HepG2 (cell line): ENCODE results near the gene C19orf33. TPM values are rescaled to one million over a fixed set of nuclear protein-coding genes. Genes with fewer than 3 reads are reported as not detected.

ENCODE experiments used
- CHCHD3 ChIP-seq: sonication (generic); formaldehyde crosslinking; IDR thresholded peaks from 2 replicates; pipeline ENCODE4 v1.8.0; 2022; ENCODE audit warnings: mild to moderate bottlenecking, missing genetic modification reagents, moderate library complexity
- KDM2A ChIP-seq: sonication (generic); formaldehyde crosslinking; IDR thresholded peaks from 2 replicates; pipeline ENCODE4 v1.4.0; 2020; ENCODE audit warnings: low read depth, missing genetic modification reagents, borderline replicate concordance
- MED8 ChIP-seq: sonication (generic); formaldehyde crosslinking; IDR thresholded peaks from 2 replicates; pipeline ENCODE4 v1.8.1; 2023; ENCODE audit warnings: mild to moderate bottlenecking, missing genetic modification reagents; ENCODE audit not compliant: insufficient replicate concordance
- MTA1 ChIP-seq: sonication (generic); formaldehyde crosslinking; IDR thresholded peaks from 2 replicates; pipeline ENCODE4 v1.4.0; 2020; ENCODE audit warnings: missing genetic modification reagents, mild to moderate bottlenecking, borderline replicate concordance
- PAX8 ChIP-seq: sonication (generic); formaldehyde crosslinking; IDR thresholded peaks from 2 replicates; pipeline ENCODE4 v1.8.0; 2022; ENCODE audit warnings: mild to moderate bottlenecking, missing genetic modification reagents, borderline replicate concordance
- POLR2A ChIP-seq, 2 experiments: IDR thresholded peaks; 2 replicates each; pipeline ENCODE4 v1.6.1; 2011; ENCODE audit warnings: low read depth in 2 of 2, low read length in 2 of 2, mild to moderate bottlenecking in 1 of 2, moderate library complexity in 1 of 2; ENCODE audit not compliant: insufficient read depth in 1 of 2
- RBM39 ChIP-seq: fragments of 200-400 bp; formaldehyde crosslinking; IDR thresholded peaks from one replicate; pipeline ENCODE4 v1.6.1; 2018; ENCODE audit warnings: antibody characterized with exemption, mild to moderate bottlenecking, low read depth, low read length; ENCODE audit not compliant: poor library complexity, severe bottlenecking
- SOX13 ChIP-seq, 3 experiments: fragments of 450-650 bp in 1 of 3; sonication (generic) in 1 of 3; formaldehyde crosslinking in 1 of 3; IDR thresholded peaks in 2 of 3; conservative IDR thresholded peaks in 1 of 3; 2 replicates each; pipeline versions ENCODE4 v1.5.0 to v1.6.1; 2016 to 2020; ENCODE audit warnings: antibody characterized with exemption in 1 of 3, mild to moderate bottlenecking in 1 of 3, missing compliant biosample characterization in 1 of 3, missing genetic modification reagents in 1 of 3, moderate library complexity in 1 of 3
- SPEN ChIP-seq: sonication (generic); formaldehyde crosslinking; IDR thresholded peaks from 2 replicates; pipeline ENCODE4 v1.5.1; 2020; ENCODE audit warnings: low read depth, mild to moderate bottlenecking, missing genetic modification reagents
- ZBTB33 ChIP-seq: sonication (generic); formaldehyde crosslinking; IDR thresholded peaks from 2 replicates; pipeline ENCODE4 v1.4.0; 2020; ENCODE audit warnings: missing genetic modification reagents
- ZNF331 ChIP-seq: sonication (generic); formaldehyde crosslinking; IDR thresholded peaks from 2 replicates; pipeline ENCODE4 v1.4.0; 2020; ENCODE audit warnings: missing genetic modification reagents
- ZNF549 ChIP-seq: sonication (generic); formaldehyde crosslinking; IDR thresholded peaks from 2 replicates; pipeline ENCODE4 v1.5.0; 2020; ENCODE audit warnings: missing genetic modification reagents
- ZNF563 ChIP-seq: sonication (generic); formaldehyde crosslinking; IDR thresholded peaks from 2 replicates; pipeline ENCODE4 v1.8.0; 2022; ENCODE audit warnings: mild to moderate bottlenecking, moderate library complexity, missing genetic modification reagents
- ZNF652 ChIP-seq: IDR thresholded peaks from 2 replicates; pipeline ENCODE4 v1.6.1; 2016; ENCODE audit warnings: low read depth, borderline replicate concordance
- ZNF790 ChIP-seq: sonication (generic); formaldehyde crosslinking; IDR thresholded peaks from 2 replicates; pipeline ENCODE4 v1.8.0; 2022; ENCODE audit warnings: missing genetic modification reagents, mild to moderate bottlenecking, borderline replicate concordance
- ZZZ3 ChIP-seq: sonication (generic); formaldehyde crosslinking; IDR thresholded peaks from 2 replicates; pipeline ENCODE4 v1.4.0; 2020; ENCODE audit warnings: missing genetic modification reagents, mild to moderate bottlenecking, borderline replicate concordance
- polyA plus RNA-seq, 8 experiments: library from polyadenylated mRNA; depleted of rRNA in 3 of 8; stranded (reverse) in 7 of 8; unstranded in 1 of 8; fragments of >200 nt; fragmentation: Illumina TruSeq in 4 of 8; extraction: Trizol in 4 of 8; gene quantifications; 2 replicates each; pipeline versions ENCODE4 v1.2.1 to v1.2.3, GENCODE V29; 2011 to 2016; ENCODE audit warnings: low read depth in 4 of 8, missing spikeins in 1 of 8, mixed read lengths in 1 of 8; ENCODE audit not compliant: insufficient read depth in 1 of 8
- total RNA-seq, 5 experiments: library from RNA; depleted of rRNA; stranded (reverse); fragments of >200 nt; fragmentation: Illumina TruSeq; extraction: Trizol; gene quantifications; 2 replicates each; pipeline ENCODE4 v1.2.3, GENCODE V29; 2016; ENCODE audit warnings: low read depth in 1 of 5
- TF ChIP-seq, protein P1 (sequence below): sonication (generic); formaldehyde crosslinking; IDR thresholded peaks from 2 replicates; pipeline ENCODE4 v1.5.1; 2020; ENCODE audit warnings: mild to moderate bottlenecking, missing genetic modification reagents, moderate library complexity
- TF ChIP-seq, protein P2 (sequence below): sonication (generic); formaldehyde crosslinking; IDR thresholded peaks from 2 replicates; pipeline ENCODE4 v1.9.0; 2021; ENCODE audit warnings: missing genetic modification reagents, borderline replicate concordance
- TF ChIP-seq, protein P3 (sequence below): IDR thresholded peaks from 2 replicates; pipeline ENCODE4 v1.6.1; 2016; ENCODE audit warnings: low read depth

C19orf33 gene
- total and polyA plus RNA-seq, 2 of the 13 experiments (the other 11 are each of a cell fraction or from before 2014, with no cell fraction given), result 2.5 to 3.3 TPM

- TF ChIP-seq, protein P1, sequence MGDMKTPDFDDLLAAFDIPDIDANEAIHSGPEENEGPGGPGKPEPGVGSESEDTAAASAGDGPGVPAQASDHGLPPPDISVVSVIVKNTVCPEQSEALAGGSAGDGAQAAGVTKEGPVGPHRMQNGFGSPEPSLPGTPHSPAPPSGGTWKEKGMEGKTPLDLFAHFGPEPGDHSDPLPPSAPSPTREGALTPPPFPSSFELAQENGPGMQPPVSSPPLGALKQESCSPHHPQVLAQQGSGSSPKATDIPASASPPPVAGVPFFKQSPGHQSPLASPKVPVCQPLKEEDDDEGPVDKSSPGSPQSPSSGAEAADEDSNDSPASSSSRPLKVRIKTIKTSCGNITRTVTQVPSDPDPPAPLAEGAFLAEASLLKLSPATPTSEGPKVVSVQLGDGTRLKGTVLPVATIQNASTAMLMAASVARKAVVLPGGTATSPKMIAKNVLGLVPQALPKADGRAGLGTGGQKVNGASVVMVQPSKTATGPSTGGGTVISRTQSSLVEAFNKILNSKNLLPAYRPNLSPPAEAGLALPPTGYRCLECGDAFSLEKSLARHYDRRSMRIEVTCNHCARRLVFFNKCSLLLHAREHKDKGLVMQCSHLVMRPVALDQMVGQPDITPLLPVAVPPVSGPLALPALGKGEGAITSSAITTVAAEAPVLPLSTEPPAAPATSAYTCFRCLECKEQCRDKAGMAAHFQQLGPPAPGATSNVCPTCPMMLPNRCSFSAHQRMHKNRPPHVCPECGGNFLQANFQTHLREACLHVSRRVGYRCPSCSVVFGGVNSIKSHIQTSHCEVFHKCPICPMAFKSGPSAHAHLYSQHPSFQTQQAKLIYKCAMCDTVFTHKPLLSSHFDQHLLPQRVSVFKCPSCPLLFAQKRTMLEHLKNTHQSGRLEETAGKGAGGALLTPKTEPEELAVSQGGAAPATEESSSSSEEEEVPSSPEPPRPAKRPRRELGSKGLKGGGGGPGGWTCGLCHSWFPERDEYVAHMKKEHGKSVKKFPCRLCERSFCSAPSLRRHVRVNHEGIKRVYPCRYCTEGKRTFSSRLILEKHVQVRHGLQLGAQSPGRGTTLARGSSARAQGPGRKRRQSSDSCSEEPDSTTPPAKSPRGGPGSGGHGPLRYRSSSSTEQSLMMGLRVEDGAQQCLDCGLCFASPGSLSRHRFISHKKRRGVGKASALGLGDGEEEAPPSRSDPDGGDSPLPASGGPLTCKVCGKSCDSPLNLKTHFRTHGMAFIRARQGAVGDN (CRISPR knock-in tag), result peak; percentile 14; the same call in 1 of the 2 replicates
- TF ChIP-seq RBM39 (peak; percentile 66), CHCHD3 (CRISPR knock-in tag) (0 out of 2 replicates have a peak, but pooled peaks have one; percentile 42), SPEN (CRISPR knock-in tag) (no peak), MTA1 (0 out of 2 replicates have a peak, but pooled peaks have one; percentile 28), ZNF563 (CRISPR knock-in tag) (0 out of 2 replicates have a peak, but pooled peaks have one; percentile 1), ZBTB33 (peak; percentile 45; the same call in 1 of the 2 replicates), ZNF331 (CRISPR knock-in tag) (no peak), SOX13 (IDR thresholded peaks at IDR 0.05) (no peak), SOX13 (CRISPR knock-in tag; conservative IDR thresholded peaks at IDR 0.05 in 1 of 2, IDR thresholded peaks at IDR 0.05 in 1 of 2) (no peak; a peak in 1 of 4 replicates), PAX8 (CRISPR knock-in tag) (0 out of 2 replicates have a peak, but pooled peaks have one; percentile 51), ZNF790 (CRISPR knock-in tag) (no peak), ZNF549 (CRISPR knock-in tag) (no peak), ZZZ3 (CRISPR knock-in tag) (0 out of 2 replicates have a peak, but pooled peaks have one; percentile 33), KDM2A (CRISPR knock-in tag) (peak; percentile 30; the same call in 1 of the 2 replicates), POLR2A (IDR thresholded peaks at IDR 0.05; ENCODE audit: insufficient read depth in 1 of 2, low read depth in 2 of 2, low read length in 2 of 2) (peak in 1 of 2 experiments; percentile 27; a peak in 1 of 4 replicates), MED8 (CRISPR knock-in tag) (no peak), ZNF652 (no peak)
- TF ChIP-seq, protein P2, sequence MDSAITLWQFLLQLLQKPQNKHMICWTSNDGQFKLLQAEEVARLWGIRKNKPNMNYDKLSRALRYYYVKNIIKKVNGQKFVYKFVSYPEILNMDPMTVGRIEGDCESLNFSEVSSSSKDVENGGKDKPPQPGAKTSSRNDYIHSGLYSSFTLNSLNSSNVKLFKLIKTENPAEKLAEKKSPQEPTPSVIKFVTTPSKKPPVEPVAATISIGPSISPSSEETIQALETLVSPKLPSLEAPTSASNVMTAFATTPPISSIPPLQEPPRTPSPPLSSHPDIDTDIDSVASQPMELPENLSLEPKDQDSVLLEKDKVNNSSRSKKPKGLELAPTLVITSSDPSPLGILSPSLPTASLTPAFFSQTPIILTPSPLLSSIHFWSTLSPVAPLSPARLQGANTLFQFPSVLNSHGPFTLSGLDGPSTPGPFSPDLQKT, result no peak
- TF ChIP-seq, protein P3, sequence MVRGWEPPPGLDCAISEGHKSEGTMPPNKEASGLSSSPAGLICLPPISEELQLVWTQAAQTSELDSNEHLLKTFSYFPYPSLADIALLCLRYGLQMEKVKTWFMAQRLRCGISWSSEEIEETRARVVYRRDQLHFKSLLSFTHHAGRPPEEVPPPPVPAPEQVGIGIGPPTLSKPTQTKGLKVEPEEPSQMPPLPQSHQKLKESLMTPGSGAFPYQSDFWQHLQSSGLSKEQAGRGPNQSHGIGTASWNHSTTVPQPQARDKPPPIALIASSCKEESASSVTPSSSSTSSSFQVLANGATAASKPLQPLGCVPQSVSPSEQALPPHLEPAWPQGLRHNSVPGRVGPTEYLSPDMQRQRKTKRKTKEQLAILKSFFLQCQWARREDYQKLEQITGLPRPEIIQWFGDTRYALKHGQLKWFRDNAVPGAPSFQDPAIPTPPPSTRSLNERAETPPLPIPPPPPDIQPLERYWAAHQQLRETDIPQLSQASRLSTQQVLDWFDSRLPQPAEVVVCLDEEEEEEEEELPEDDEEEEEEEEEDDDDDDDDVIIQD (CRISPR knock-in tag), result no peak
Observed at GRCh38 chr19:38304866-38305429, 897 bp downstream of the C19orf33 start (continued).
